Pancreas (tissue), 10 donors: ENCODE data around the gene SCYGR7. TPM values are rescaled to one million over a fixed set of nuclear protein-coding genes. Genes with fewer than 3 reads are reported as not detected.

ENCODE experiments used
- ATAC-seq, 4 donors: fragments of 200-7000 bp; cut with Tn5 transposase; one replicate each; pipeline versions ENCODE4 v1.8.0 to v1.9.1; 2020; ENCODE audit warnings: mild to moderate bottlenecking in 4 of 4, moderate library complexity in 4 of 4
- DNase-seq, 6 donors: peaks; one replicate each; pipeline ENCODE4 v3.0.0-alpha.2; 2020
- FAIRE-seq: peaks from 2 replicates; lab custom pipeline; 2012; peaks lifted over from hg19 to GRCh38; lab: Jason Lieb, UNC
- H3K27ac ChIP-seq, 4 donors: fragments of 200-600 bp; sonication (generic); 1 replicate in 3 of 4; 2 replicates in 1 of 4; pipeline versions ENCODE4 v1.5.0 to v1.8.0; 2020
- H3K27me3 ChIP-seq, 4 donors: fragments of 200-600 bp; one replicate each; pipeline ENCODE4 v1.8.0; 2021
- H3K36me3 ChIP-seq, 3 donors: fragments of 200-600 bp; sonication (generic) in 1 of 3; one replicate each; pipeline versions ENCODE4 v1.5.0 to v1.8.0; 2020 to 2021
- H3K4me1 ChIP-seq, 3 donors: fragments of 200-600 bp; one replicate each; pipeline ENCODE4 v1.8.0; 2021
- H3K4me3 ChIP-seq, 4 donors: fragments of 200-600 bp; sonication (generic) in 2 of 4; one replicate each; pipeline versions ENCODE4 v1.5.0 to v1.8.0; 2020 to 2021
- H3K9me3 ChIP-seq, 4 donors: fragments of 200-600 bp; one replicate each; pipeline ENCODE4 v1.8.0; 2021
- WGBS, 2 donors: extraction: QIAGEN DNeasy Blood & Tissue Kit; methylation state at CpG; one replicate each; pipeline ENCODE4 v1.1.7; 2013; 5-methylcytosine and 5-hydroxymethylcytosine counted together
- intact Hi-C, 3 donors: fragments of 100-400 bp; cut with DNase I; formaldehyde crosslinking; loops; one replicate each; pipeline versions ENCODE4 v1.11.1 to v1.14.2; 2022
- polyA plus RNA-seq, 2 donors: library from polyadenylated mRNA; stranded (reverse); fragments of 200-250 nt; gene quantifications; one replicate each; pipeline ENCODE4 v1.2.3, GENCODE V29; 2013
- total RNA-seq, 6 donors: library from RNA; stranded (reverse); fragmentation: NEBNext Ultra II Directional in 4 of 6; extraction: Animal tissue kit (Norgen Biotek cat#: 25700) in 4 of 6; gene quantifications; one replicate each; pipeline versions ENCODE4 v1.2.1 to v1.2.4, GENCODE V29; 2021 to 2023
- TF ChIP-seq, protein P1 (sequence below), 4 donors: fragments of 200-600 bp; sonication (generic) in 3 of 4; IDR thresholded peaks; one replicate each; pipeline versions ENCODE4 v1.5.0 to v1.8.0; 2021; ENCODE audit warnings: antibody characterized with exemption in 4 of 4
- donor health status: healthy with polysubstance abuse.
- donor health status: DM: no; HTN: no; CAD: no; lungs with moderate emphysema.
- donor health status: DM: no; HTN: no; CAD: no.
- donor health status: control.
- donor health status: control.
- donor health status: Bipolar disorder and iron deficiency.
- donor health status: DM: yes; HTN: yes; CAD: no.
- donor health status: DM: no; HTN: no; CAD: no.
- donor health status: DM: no; HTN: no; CAD: no.
- donor health status: DM: yes; HTN: yes; CAD: no.

Gene SCYGR7, protein sequence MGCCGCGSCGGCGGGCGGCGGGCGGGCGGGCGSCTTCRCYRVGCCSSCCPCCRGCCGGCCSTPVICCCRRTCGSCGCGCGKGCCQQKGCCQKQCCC
- total RNA-seq = not detected
- not detected for polyA plus RNA-seq

DNA sequence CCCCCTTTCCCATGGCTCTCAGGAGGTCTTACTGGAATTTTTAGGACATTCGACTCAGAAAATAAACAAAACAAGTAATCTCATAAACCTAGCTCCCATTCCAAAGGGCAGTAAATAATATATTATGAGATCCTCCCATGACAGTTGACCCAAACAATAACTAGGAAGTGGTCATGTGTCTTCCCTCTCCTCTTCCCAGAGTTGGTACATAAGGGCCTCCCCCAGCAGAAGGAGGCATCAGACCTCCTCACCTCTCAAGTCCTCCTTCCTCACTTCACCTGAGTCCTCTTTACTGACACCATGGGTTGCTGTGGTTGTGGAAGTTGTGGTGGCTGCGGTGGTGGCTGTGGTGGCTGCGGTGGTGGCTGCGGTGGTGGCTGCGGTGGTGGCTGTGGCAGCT is at the start of gene SCYGR7:
Gene SCYGR7 (plus strand): TSS at position 301 of the 400 bp plus-strand sequence. CDS start 0 bp downstream, at position 301.
- Histone ChIP-seq H3K4me3 (no peak within 1 kb of the TSS), H3K9me3 (no peaks in the 10 kb centered on the region), H3K27me3 (no peaks in the 10 kb centered on the region), H3K36me3 (no peaks in the 10 kb centered on the region), H3K4me1 (no peaks in the 10 kb centered on the region), H3K27ac (no peak within 1 kb of the TSS)
- TF ChIP-seq, protein P1, sequence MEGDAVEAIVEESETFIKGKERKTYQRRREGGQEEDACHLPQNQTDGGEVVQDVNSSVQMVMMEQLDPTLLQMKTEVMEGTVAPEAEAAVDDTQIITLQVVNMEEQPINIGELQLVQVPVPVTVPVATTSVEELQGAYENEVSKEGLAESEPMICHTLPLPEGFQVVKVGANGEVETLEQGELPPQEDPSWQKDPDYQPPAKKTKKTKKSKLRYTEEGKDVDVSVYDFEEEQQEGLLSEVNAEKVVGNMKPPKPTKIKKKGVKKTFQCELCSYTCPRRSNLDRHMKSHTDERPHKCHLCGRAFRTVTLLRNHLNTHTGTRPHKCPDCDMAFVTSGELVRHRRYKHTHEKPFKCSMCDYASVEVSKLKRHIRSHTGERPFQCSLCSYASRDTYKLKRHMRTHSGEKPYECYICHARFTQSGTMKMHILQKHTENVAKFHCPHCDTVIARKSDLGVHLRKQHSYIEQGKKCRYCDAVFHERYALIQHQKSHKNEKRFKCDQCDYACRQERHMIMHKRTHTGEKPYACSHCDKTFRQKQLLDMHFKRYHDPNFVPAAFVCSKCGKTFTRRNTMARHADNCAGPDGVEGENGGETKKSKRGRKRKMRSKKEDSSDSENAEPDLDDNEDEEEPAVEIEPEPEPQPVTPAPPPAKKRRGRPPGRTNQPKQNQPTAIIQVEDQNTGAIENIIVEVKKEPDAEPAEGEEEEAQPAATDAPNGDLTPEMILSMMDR (IDR thresholded peaks at IDR 0.05) = no peak
- WGBS, 2 donors = 87 to 93% methylated on average over 5 of the region's 5 CpGs
- ATAC-seq (no peak), DNase-seq (no peak), FAIRE-seq (no peak)
- intact Hi-C loops = no loop called here

DNA sequence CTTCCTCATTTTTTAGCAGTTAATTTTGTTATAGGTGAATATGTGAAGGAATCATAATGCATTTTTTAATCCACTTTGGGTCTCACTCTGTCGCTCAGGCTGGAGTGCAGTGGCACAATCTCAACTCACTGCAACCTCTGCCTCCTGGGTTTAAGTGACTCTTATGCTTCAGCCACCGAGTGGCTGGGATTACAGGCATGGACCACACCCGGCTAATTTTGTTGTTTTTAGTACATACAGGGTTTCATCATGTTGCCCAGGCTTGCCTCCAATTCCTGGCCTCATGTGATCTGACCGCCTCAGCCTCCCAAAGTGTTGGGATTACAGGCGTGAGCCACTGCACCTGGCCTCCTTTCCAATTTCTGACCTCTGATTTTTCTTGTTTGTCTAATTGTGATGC is 43.9 kb upstream of the SCYGR7 start:
- no peak for ATAC-seq
- Histone ChIP-seq H3K4me1 (no peaks in the 10 kb centered on the region), H3K27ac (no peak overlapping the region), H3K27me3 (no peaks in the 10 kb centered on the region), H3K9me3 (no peaks in the 10 kb centered on the region), H3K36me3 (no peaks in the 10 kb centered on the region), H3K4me3 (no peak overlapping the region)
- FAIRE-seq = no peak
- intact Hi-C loops = no loop called here
- TF ChIP-seq, protein P1 (IDR thresholded peaks at IDR 0.05) = no peak
- no peak for DNase-seq
- WGBS, 2 donors = 72 to 84% methylated on average over 5 of the region's 5 CpGs

DNA sequence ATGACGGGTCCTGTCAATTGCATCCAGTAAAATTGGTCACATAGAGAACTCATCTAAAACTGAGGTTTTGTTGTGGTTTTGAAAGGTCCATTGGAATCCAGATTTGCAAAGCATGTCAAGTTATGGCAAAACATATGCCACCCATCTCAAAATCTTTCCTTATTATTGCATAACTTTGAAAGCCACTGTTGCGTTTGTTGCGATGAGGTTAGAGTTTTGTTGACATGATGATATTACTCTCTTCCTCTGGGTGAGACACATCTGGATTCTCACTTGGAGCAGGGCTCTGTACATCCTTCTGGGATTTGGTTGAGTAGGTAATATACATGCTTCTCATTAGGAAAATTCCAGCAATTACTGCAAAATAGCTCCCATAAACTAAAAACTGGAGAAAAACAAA is 40.9 kb upstream of the SCYGR7 start:
- ATAC-seq (no peak), DNase-seq (no peak), FAIRE-seq (no peak)
- no peaks in the 10 kb centered on the region for H3K27me3 ChIP-seq
- WGBS, 2 donors = 86 to 92% methylated on average over 3 of the region's 3 CpGs
- H3K27ac ChIP-seq = no peak overlapping the region
- TF ChIP-seq, protein P1 (IDR thresholded peaks at IDR 0.05) = no peak
- no peaks in the 10 kb centered on the region for H3K36me3 ChIP-seq
- H3K9me3 ChIP-seq = no peaks in the 10 kb centered on the region
- intact Hi-C loops = no loop called here
- no peak overlapping the region for H3K4me3 ChIP-seq
- no peaks in the 10 kb centered on the region for H3K4me1 ChIP-seq

DNA sequence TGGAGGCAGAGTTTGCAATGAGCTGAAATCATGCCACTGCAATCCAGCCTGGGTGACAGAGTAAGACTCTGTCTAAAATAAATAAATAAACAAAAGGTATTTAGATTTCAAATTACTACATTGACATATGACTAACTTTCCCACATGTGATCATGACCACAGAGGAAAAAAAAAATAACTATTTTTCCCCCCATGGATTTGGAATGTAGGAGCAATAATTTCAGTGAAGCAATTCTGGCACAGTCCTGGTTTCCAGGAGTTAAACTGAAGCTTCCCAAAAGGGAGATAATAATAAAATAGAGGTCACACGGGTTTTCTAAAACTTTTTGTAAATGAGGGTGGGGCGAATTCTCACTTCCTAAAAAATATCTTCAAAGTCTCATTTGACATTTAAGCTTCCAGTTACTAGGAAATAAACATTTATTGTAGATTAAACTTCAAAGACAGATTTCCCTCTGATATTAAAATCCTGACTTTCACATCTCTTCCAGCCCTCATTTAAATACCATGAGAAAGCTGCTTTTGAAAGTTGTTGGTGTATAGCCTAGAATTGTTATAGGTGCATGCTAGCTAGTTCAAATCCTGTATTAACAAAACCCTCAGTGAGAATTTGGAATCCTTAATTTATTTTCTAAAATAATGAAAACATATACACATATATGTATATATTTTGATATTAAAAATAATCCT is 31.0 kb upstream of the SCYGR7 start:
- 32 to 47% methylated on average over 2 of the region's 2 CpGs for WGBS, 2 donors
- no peaks in the 10 kb centered on the region for H3K4me1 ChIP-seq
- TF ChIP-seq, protein P1 (IDR thresholded peaks at IDR 0.05) = no peak

DNA sequence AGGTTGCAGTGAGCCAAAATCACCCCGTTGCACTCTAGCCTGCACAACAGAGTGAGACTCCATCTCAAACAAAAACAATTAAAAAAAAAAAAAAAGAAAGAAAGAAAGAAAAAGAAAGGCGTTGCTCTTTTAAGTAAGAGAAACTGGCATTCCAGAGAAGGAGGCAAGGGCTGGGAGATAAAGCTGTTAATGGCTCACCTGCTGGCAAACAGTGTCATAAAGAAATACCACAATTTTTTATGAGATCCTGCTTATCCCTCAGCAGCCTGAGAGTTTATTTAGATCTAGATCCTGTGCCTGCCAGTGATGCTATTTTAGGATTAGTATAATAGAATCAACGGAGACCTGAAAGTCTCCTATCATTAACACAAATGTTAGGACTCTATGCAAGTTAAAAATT is 26.6 kb upstream of the SCYGR7 start:
- no peak for ATAC-seq
- 26 to 39% methylated on average over 3 of the region's 3 CpGs for WGBS, 2 donors
- H3K27me3 ChIP-seq = no peaks in the 10 kb centered on the region
- no peak overlapping the region for H3K27ac ChIP-seq
- intact Hi-C loops = no loop called here
- H3K36me3 ChIP-seq = no peaks in the 10 kb centered on the region
- H3K9me3 ChIP-seq = no peaks in the 10 kb centered on the region
- TF ChIP-seq, protein P1 (IDR thresholded peaks at IDR 0.05) = no peak
- FAIRE-seq = no peak
- DNase-seq = no peak
- no peaks in the 10 kb centered on the region for H3K4me1 ChIP-seq
- H3K4me3 ChIP-seq = no peak overlapping the region

More for the DNA sequence above, 31.0 kb upstream of the SCYGR7 start:
- no peak for DNase-seq
- ATAC-seq = no peak
- no peaks in the 10 kb centered on the region for H3K9me3 ChIP-seq
- no peaks in the 10 kb centered on the region for H3K36me3 ChIP-seq
- FAIRE-seq = no peak
- H3K4me3 ChIP-seq = no peak overlapping the region
- H3K27ac ChIP-seq = no peak overlapping the region
- H3K27me3 ChIP-seq = no peaks in the 10 kb centered on the region
- intact Hi-C loops = no loop called here
